ENCODE results near the gene COL4A6. TPM values are rescaled to one million over a fixed set of nuclear protein-coding genes. Genes with fewer than 3 reads are reported as not detected.

COL4A6 gene
- polyA plus RNA-seq, result 1.6 and 3.1 TPM in 2 replicates
- 2.7 and 3.2 TPM in 2 replicates for polyA minus RNA-seq

DNA sequence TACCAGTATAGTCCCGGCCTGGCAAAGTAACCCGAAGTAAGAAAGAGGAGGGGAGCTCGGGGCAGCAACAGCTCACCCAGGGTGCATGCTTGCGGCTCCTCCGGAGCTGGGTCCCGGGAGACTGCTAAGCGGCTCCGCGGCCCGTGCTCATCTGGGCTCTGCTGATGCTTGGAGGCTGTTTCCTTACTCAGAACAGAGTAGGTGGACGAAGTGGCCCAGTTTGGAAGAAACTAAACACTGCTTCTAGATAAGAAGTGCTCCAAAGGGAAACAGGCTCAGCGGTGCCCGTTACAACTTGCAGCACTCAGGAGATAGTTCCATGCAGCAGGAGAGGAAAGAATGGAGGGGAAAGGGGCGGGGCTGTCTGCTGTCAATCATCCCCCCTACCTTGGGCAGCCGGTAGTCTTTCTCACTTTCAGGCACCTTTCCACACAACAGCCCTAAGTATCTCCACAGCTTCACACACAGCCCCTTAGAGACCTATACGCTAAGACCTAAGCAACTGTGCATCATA lies at the start of gene COL4A6:
TSS of gene COL4A6 (minus strand) at position 313 of the 514 bp plus-strand sequence. CDS start at position 87, 226 bp downstream.
- Histone ChIP-seq H3F3A (ENCODE audit: insufficient read depth, low read length, poor library complexity, severe bottlenecking) (no peaks in the 10 kb centered on the region), H3K36me3 (ENCODE audit: insufficient read depth, low read length) (no peaks in the 10 kb centered on the region), H3K27ac (ENCODE audit: low read length) (no peak within 1 kb of the TSS), H3K9me2 (ENCODE audit: insufficient read depth, low read length) (no peaks in the 10 kb centered on the region), H3K9me3 (ENCODE audit: low read length) (no peaks in the 10 kb centered on the region), H3K9ac (ENCODE audit: low read length) (no peak within 1 kb of the TSS), H3K4me3 (ENCODE audit: low read length) (peak within 1 kb of the TSS; percentile 65), H2AFZ (ENCODE audit: low read depth, low read length) (no peak within 1 kb of the TSS), H3K79me2 (replicated peaks; ENCODE audit: insufficient read depth, low read length) (peaks cover 22% of the 10 kb centered on the region), H3K27me3 (ENCODE audit: insufficient read depth, low read depth, low read length) (no peaks in the 10 kb centered on the region), H3K4me2 (ENCODE audit: low read length) (no peak within 1 kb of the TSS), H4K20me1 (ENCODE audit: insufficient read depth) (no peaks in the 10 kb centered on the region)
- TF ChIP-seq EP300 (conservative IDR thresholded peaks at IDR 0.05; ENCODE audit: poor library complexity, severe bottlenecking) (no peak), MXI1 (conservative IDR thresholded peaks at IDR 0.05; ENCODE audit: poor library complexity, severe bottlenecking) (no peak), POLR2AphosphoS5 (IDR thresholded peaks at IDR 0.05) (no peak), TAF1 (IDR thresholded peaks at IDR 0.05; ENCODE audit: low read depth) (no peak), SMC3 (conservative IDR thresholded peaks at IDR 0.05; ENCODE audit: poor library complexity) (no peak), RAD21 (conservative IDR thresholded peaks at IDR 0.05) (no peak), EZH2 (IDR thresholded peaks at IDR 0.05; ENCODE audit: borderline replicate concordance, insufficient read depth, low read length, poor library complexity, severe bottlenecking) (no peak)
- TF ChIP-seq, protein P1, sequence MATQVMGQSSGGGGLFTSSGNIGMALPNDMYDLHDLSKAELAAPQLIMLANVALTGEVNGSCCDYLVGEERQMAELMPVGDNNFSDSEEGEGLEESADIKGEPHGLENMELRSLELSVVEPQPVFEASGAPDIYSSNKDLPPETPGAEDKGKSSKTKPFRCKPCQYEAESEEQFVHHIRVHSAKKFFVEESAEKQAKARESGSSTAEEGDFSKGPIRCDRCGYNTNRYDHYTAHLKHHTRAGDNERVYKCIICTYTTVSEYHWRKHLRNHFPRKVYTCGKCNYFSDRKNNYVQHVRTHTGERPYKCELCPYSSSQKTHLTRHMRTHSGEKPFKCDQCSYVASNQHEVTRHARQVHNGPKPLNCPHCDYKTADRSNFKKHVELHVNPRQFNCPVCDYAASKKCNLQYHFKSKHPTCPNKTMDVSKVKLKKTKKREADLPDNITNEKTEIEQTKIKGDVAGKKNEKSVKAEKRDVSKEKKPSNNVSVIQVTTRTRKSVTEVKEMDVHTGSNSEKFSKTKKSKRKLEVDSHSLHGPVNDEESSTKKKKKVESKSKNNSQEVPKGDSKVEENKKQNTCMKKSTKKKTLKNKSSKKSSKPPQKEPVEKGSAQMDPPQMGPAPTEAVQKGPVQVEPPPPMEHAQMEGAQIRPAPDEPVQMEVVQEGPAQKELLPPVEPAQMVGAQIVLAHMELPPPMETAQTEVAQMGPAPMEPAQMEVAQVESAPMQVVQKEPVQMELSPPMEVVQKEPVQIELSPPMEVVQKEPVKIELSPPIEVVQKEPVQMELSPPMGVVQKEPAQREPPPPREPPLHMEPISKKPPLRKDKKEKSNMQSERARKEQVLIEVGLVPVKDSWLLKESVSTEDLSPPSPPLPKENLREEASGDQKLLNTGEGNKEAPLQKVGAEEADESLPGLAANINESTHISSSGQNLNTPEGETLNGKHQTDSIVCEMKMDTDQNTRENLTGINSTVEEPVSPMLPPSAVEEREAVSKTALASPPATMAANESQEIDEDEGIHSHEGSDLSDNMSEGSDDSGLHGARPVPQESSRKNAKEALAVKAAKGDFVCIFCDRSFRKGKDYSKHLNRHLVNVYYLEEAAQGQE (IDR thresholded peaks at IDR 0.05; ENCODE audit: borderline replicate concordance), result no peak
- TF ChIP-seq, protein P2, sequence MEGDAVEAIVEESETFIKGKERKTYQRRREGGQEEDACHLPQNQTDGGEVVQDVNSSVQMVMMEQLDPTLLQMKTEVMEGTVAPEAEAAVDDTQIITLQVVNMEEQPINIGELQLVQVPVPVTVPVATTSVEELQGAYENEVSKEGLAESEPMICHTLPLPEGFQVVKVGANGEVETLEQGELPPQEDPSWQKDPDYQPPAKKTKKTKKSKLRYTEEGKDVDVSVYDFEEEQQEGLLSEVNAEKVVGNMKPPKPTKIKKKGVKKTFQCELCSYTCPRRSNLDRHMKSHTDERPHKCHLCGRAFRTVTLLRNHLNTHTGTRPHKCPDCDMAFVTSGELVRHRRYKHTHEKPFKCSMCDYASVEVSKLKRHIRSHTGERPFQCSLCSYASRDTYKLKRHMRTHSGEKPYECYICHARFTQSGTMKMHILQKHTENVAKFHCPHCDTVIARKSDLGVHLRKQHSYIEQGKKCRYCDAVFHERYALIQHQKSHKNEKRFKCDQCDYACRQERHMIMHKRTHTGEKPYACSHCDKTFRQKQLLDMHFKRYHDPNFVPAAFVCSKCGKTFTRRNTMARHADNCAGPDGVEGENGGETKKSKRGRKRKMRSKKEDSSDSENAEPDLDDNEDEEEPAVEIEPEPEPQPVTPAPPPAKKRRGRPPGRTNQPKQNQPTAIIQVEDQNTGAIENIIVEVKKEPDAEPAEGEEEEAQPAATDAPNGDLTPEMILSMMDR (IDR thresholded peaks at IDR 0.05; ENCODE audit: poor library complexity, severe bottlenecking), result no peak

DNA sequence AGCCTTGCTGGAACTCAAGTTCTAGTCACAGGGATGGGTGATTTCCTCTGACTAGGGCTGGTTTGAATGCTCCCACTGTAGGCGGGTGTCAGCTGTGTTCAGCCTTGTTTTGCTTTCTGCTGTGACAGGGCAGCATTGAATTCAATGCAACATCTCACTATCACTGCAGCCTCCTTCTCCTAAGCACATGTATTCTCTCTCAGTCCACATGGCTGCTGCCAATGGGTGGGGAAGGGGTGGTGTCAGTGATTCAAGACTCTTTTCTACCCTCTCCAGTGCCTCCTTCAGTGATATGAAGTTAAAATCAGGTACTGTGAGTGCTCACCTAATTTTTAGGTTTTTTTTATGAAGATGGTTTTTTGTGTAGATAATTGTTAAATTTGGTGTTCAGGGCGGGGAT lies 47.7 kb upstream of the COL4A6 start:
- Histone ChIP-seq H2AFZ (ENCODE audit: low read depth, low read length) (no peak overlapping the region), H3K4me3 (ENCODE audit: low read length) (no peak overlapping the region), H3K79me2 (replicated peaks; ENCODE audit: insufficient read depth, low read length) (no peaks in the 10 kb centered on the region), H3K36me3 (ENCODE audit: insufficient read depth, low read length) (no peaks in the 10 kb centered on the region), H3F3A (ENCODE audit: insufficient read depth, low read length, poor library complexity, severe bottlenecking) (no peaks in the 10 kb centered on the region), H3K9me2 (ENCODE audit: insufficient read depth, low read length) (no peaks in the 10 kb centered on the region), H3K27me3 (ENCODE audit: insufficient read depth, low read depth, low read length) (no peaks in the 10 kb centered on the region), H3K9me3 (ENCODE audit: low read length) (no peaks in the 10 kb centered on the region), H3K9ac (ENCODE audit: low read length) (no peak overlapping the region), H4K20me1 (ENCODE audit: insufficient read depth) (no peaks in the 10 kb centered on the region), H3K4me2 (ENCODE audit: low read length) (no peak overlapping the region), H3K27ac (ENCODE audit: low read length) (no peak overlapping the region)
- TF ChIP-seq, protein P2 (IDR thresholded peaks at IDR 0.05; ENCODE audit: poor library complexity, severe bottlenecking), result no peak
- TF ChIP-seq, protein P1 (IDR thresholded peaks at IDR 0.05; ENCODE audit: borderline replicate concordance), result no peak
- TF ChIP-seq RAD21 (conservative IDR thresholded peaks at IDR 0.05) (no peak), POLR2AphosphoS5 (IDR thresholded peaks at IDR 0.05) (no peak), MXI1 (conservative IDR thresholded peaks at IDR 0.05; ENCODE audit: poor library complexity, severe bottlenecking) (no peak), EP300 (conservative IDR thresholded peaks at IDR 0.05; ENCODE audit: poor library complexity, severe bottlenecking) (no peak), SMC3 (conservative IDR thresholded peaks at IDR 0.05; ENCODE audit: poor library complexity) (no peak), EZH2 (IDR thresholded peaks at IDR 0.05; ENCODE audit: borderline replicate concordance, insufficient read depth, low read length, poor library complexity, severe bottlenecking) (no peak), TAF1 (IDR thresholded peaks at IDR 0.05; ENCODE audit: low read depth) (no peak)

Data from neural cell (in vitro differentiated cells).